HepG2 (cell line): Measurements from ENCODE around the gene GRID1. TPM values are rescaled to one million over a fixed set of nuclear protein-coding genes. Genes with fewer than 3 reads are reported as not detected.

ENCODE experiments used
- ATAC-seq: fragments of 200-7000 bp; cut with Tn5 transposase; 3 replicates; pipeline ENCODE4 v1.9.1; 2020; ENCODE audit warnings: mild to moderate bottlenecking, moderate library complexity
- BruUV-seq: library from RNA; stranded (reverse); fragments of 400-500 nt; replicated peaks from 2 replicates; lab custom pipeline; 2021; lab: Mats Ljungman, UMichigan
- CTCF ChIA-PET: fragments of 300-600 bp; formaldehyde crosslinking; extraction: SDS; loops from one replicate; lab custom pipeline; 2021; ENCODE audit warnings: low total read pairs, inconsistent platforms, low intra/inter-chr PET ratio; lab: Yijun Ruan, JAX
- POLR2A ChIA-PET: fragments of 350-600 bp; sonication (Branson Sonifier 250); formaldehyde crosslinking; loops from one replicate; lab custom pipeline; 2020; ENCODE audit warnings: antibody characterized with exemption, inconsistent platforms; lab: Yijun Ruan, JAX
- DNase-seq: peaks from one replicate; pipeline ENCODE4 v3.0.0-alpha.2; 2015; ENCODE audit warnings: low spot score
- FAIRE-seq: peaks from 3 replicates; lab custom pipeline; 2011; peaks lifted over from hg19 to GRCh38; lab: Jason Lieb, UNC
- H2AFZ ChIP-seq: one replicate; pipeline ENCODE4 v1.6.1; 2011; ENCODE audit warnings: low read length, inconsistent platforms
- H3K27ac ChIP-seq: fragments of 300-600 bp; 3 replicates; pipeline ENCODE4 v1.8.0; 2011; ENCODE audit warnings: mixed run types, mild to moderate bottlenecking, mixed read lengths, low read length, inconsistent platforms; ENCODE audit not compliant: insufficient read depth; ENCODE audit errors: extremely low read length
- H3K27me3 ChIP-seq, 2 experiments: fragments of 200-600 bp in 1 of 2; 2 replicates in 1 of 2; 3 replicates in 1 of 2; pipeline versions ENCODE4 v1.6.0 to v1.8.0; 2011; ENCODE audit warnings: low read length in 2 of 2, mild to moderate bottlenecking in 2 of 2, moderate library complexity in 2 of 2, inconsistent platforms in 1 of 2; ENCODE audit not compliant: insufficient read depth in 2 of 2, control insufficient read depth in 1 of 2
- H3K36me3 ChIP-seq, 2 experiments: fragments of 200-600 bp in 1 of 2; replicated peaks in 1 of 2; 2 replicates in 1 of 2; 3 replicates in 1 of 2; pipeline versions ENCODE4 v1.5.1 to v1.8.0; 2011; ENCODE audit warnings: low read length in 2 of 2, inconsistent platforms in 1 of 2; ENCODE audit not compliant: insufficient read depth in 2 of 2, control insufficient read depth in 1 of 2
- H3K4me1 ChIP-seq: 2 replicates; pipeline ENCODE4 v1.5.1; 2012; ENCODE audit warnings: low read length, inconsistent platforms; ENCODE audit not compliant: insufficient read depth
- H3K4me2 ChIP-seq: 2 replicates; pipeline ENCODE4 v1.6.0; 2011; ENCODE audit warnings: low read depth, low read length, inconsistent platforms
- H3K4me3 ChIP-seq, 3 experiments: fragments of 200-600 bp in 1 of 3; sonication (generic), shearing (Covaris generic) in 1 of 3; replicated peaks in 1 of 3; 2 replicates each; pipeline ENCODE4 v1.5.1; 2011 to 2016; ENCODE audit warnings: low read length in 3 of 3, inconsistent platforms in 2 of 3, low read depth in 2 of 3, mild to moderate bottlenecking in 2 of 3, control low read depth in 1 of 3, mixed read lengths in 1 of 3; ENCODE audit not compliant: insufficient read depth in 1 of 3
- H3K79me2 ChIP-seq: one replicate; pipeline ENCODE4 v1.6.1; 2011; ENCODE audit warnings: low read length, inconsistent platforms; ENCODE audit not compliant: insufficient read depth
- H3K9ac ChIP-seq: 2 replicates; pipeline ENCODE4 v1.6.0; 2011; ENCODE audit warnings: mild to moderate bottlenecking, low read depth, low read length, inconsistent platforms; ENCODE audit not compliant: insufficient read depth
- H3K9me3 ChIP-seq: 2 replicates; pipeline ENCODE4 v1.5.1; 2012; ENCODE audit warnings: mild to moderate bottlenecking, low read length
- H4K20me1 ChIP-seq: 2 replicates; pipeline ENCODE4 v1.6.0; 2011; ENCODE audit warnings: inconsistent platforms, mild to moderate bottlenecking, low read length, moderate library complexity; ENCODE audit not compliant: insufficient read depth
- AGO2 ChIP-seq: fragments of 200-400 bp; formaldehyde crosslinking; optimal IDR thresholded peaks from 2 replicates; pipeline ENCODE3; 2017; ENCODE audit warnings: mild to moderate bottlenecking, low read depth, low read length, moderate library complexity
- MLXIP ChIP-seq: sonication (generic); formaldehyde crosslinking; IDR thresholded peaks from 2 replicates; pipeline ENCODE4 v1.9.0; 2021; ENCODE audit warnings: missing genetic modification reagents, borderline replicate concordance
- MTF1 ChIP-seq: sonication (generic); formaldehyde crosslinking; IDR thresholded peaks from 2 replicates; pipeline ENCODE4 v1.5.0; 2020; ENCODE audit warnings: missing genetic modification reagents
- NR2F2 ChIP-seq: IDR thresholded peaks from 2 replicates; pipeline ENCODE4 v1.6.1; 2012; ENCODE audit warnings: low read depth, inconsistent platforms, borderline replicate concordance
- POLR2G ChIP-seq: fragments of 200-400 bp; formaldehyde crosslinking; IDR thresholded peaks from 2 replicates; pipeline ENCODE4 v1.6.1; 2018; ENCODE audit warnings: mild to moderate bottlenecking, low read depth, low read length, moderate library complexity
- PRPF4 ChIP-seq: fragments of 200-400 bp; formaldehyde crosslinking; IDR thresholded peaks from 2 replicates; pipeline ENCODE4 v1.6.1; 2016; ENCODE audit warnings: low read length, low read depth; ENCODE audit not compliant: poor library complexity, severe bottlenecking
- RFX5 ChIP-seq: IDR thresholded peaks from 2 replicates; pipeline ENCODE4 v1.6.1; 2011; ENCODE audit warnings: low read depth, low read length, improper control_type of control experiment
- ZNF354B ChIP-seq: sonication (generic); formaldehyde crosslinking; IDR thresholded peaks from 2 replicates; pipeline ENCODE4 v1.8.0; 2022; ENCODE audit warnings: mild to moderate bottlenecking, missing genetic modification reagents
- WGBS: methylation state at CpG from one replicate; pipeline ENCODE4 v1.1.6; 2017; ENCODE audit warnings: low lambda C conversion rate; 5-methylcytosine and 5-hydroxymethylcytosine counted together
- in situ Hi-C: cut with HindIII; loops from 2 replicates; pipeline ENCODE4 v1.10.0; 2017; ENCODE audit warnings: low pct_unique_long_range_greater_than_20kb; ENCODE audit not compliant: extremely low pct_ligation_motif_present
- intact Hi-C: fragments of 100-400 bp; cut with micrococcal nuclease; formaldehyde crosslinking; loops from one replicate; pipeline ENCODE4 v1.10.0; 2022; ENCODE audit not compliant: unreplicated experiment
- polyA plus RNA-seq, 8 experiments: library from polyadenylated mRNA; depleted of rRNA in 3 of 8; stranded (reverse) in 7 of 8; unstranded in 1 of 8; fragments of >200 nt; fragmentation: Illumina TruSeq in 4 of 8; extraction: Trizol in 4 of 8; gene quantifications; 2 replicates each; pipeline versions ENCODE4 v1.2.1 to v1.2.3, GENCODE V29; 2011 to 2016; ENCODE audit warnings: low read depth in 4 of 8, missing spikeins in 1 of 8, mixed read lengths in 1 of 8; ENCODE audit not compliant: insufficient read depth in 1 of 8
- total RNA-seq, 5 experiments: library from RNA; depleted of rRNA; stranded (reverse); fragments of >200 nt; fragmentation: Illumina TruSeq; extraction: Trizol; gene quantifications; 2 replicates each; pipeline ENCODE4 v1.2.3, GENCODE V29; 2016; ENCODE audit warnings: low read depth in 1 of 5
- TF ChIP-seq, protein P1 (sequence below): sonication (generic); formaldehyde crosslinking; IDR thresholded peaks from 2 replicates; pipeline ENCODE4 v1.4.0; 2020; ENCODE audit warnings: mild to moderate bottlenecking, missing genetic modification reagents

The GRID1 gene
- total and polyA plus RNA-seq, 2 of the 13 experiments (the other 11 are each of a cell fraction or from before 2014, with no cell fraction given): 0.05 TPM; not detected in 1

GRCh38 chr10:85784792-85785191, 581.8 kb downstream of the GRID1 start:
- CTCF ChIA-PET: no interaction called here

More at GRCh38 chr10:85784792-85785191, 581.8 kb downstream of the GRID1 start:
- Histone ChIP-seq H3K9ac (no peak overlapping the region), H3K4me1 (no peaks in the 10 kb centered on the region), H3K79me2 (no peaks in the 10 kb centered on the region), H3K9me3 (no peaks in the 10 kb centered on the region), H4K20me1 (no peaks in the 10 kb centered on the region), H3K4me3 (no peak overlapping the region), H3K4me2 (no peak overlapping the region), H2AFZ (no peak overlapping the region), H3K27me3 (peaks cover 1 to 2% of the 10 kb centered on the region in 2 experiments; a peak in 2 of 5 replicates), H3K27ac (no peak overlapping the region), H3K36me3 (no peaks in the 10 kb centered on the region)
- 0% methylated on average over 5 of the region's 5 CpGs for WGBS
- intact Hi-C loops: loop anchor here (5.0 kb wide), 1 partner anchor 593 kb away; no protein-coding TSS in a partner anchor
- POLR2A ChIA-PET: no interaction called here
- no peak for TF ChIP-seq PRPF4
- TF ChIP-seq NR2F2: no peak
- TF ChIP-seq AGO2: no peak
- no peak for TF ChIP-seq MTF1
- no peak for TF ChIP-seq RFX5
- no peak for TF ChIP-seq ZNF354B
- TF ChIP-seq POLR2G: no peak
- TF ChIP-seq, protein P1, sequence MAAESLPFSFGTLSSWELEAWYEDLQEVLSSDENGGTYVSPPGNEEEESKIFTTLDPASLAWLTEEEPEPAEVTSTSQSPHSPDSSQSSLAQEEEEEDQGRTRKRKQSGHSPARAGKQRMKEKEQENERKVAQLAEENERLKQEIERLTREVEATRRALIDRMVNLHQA (CRISPR knock-in tag): no peak
- no peak for TF ChIP-seq MLXIP (CRISPR knock-in tag)
- no peak for ATAC-seq
- FAIRE-seq: no peak
- in situ Hi-C loops: no loop called here
- no peak for DNase-seq
- no TSS peak for BruUV-seq
